K562 (cell line): Measurements from ENCODE around the gene CRYBG3. TPM values are rescaled to one million over a fixed set of nuclear protein-coding genes. Genes with fewer than 3 reads are reported as not detected.

Experiments used
- BRD4 ChIP-seq: fragments of 200-600 bp; sonication (generic); IDR thresholded peaks from 2 replicates; pipeline ENCODE4 v1.6.1; 2017; ENCODE audit warnings: inconsistent platforms
- BRF1 ChIP-seq: IDR thresholded peaks from 3 replicates; pipeline ENCODE4 v1.6.1; 2011; ENCODE audit warnings: borderline replicate concordance, mild to moderate bottlenecking; ENCODE audit not compliant: insufficient read length; ENCODE audit errors: extremely low read depth
- COPS2 ChIP-seq: fragments of 450-650 bp; conservative IDR thresholded peaks from 2 replicates; pipeline ENCODE4 v1.6.1; 2016; ENCODE audit warnings: mild to moderate bottlenecking, moderate library complexity
- DEAF1 ChIP-seq: fragments of 450-650 bp; formaldehyde crosslinking; IDR thresholded peaks from 2 replicates; pipeline ENCODE4 v1.4.0; 2020; ENCODE audit warnings: mild to moderate bottlenecking, moderate library complexity
- FOXJ2 ChIP-seq: fragments of 200-800 bp; sonication (Bioruptor generic); IDR thresholded peaks from 2 replicates; pipeline ENCODE4 v1.6.1; 2016; ENCODE audit warnings: missing genetic modification characterization, missing compliant biosample characterization
- GABPB1 ChIP-seq: sonication (generic); formaldehyde crosslinking; IDR thresholded peaks from 2 replicates; pipeline ENCODE4 v1.8.0; 2022; ENCODE audit warnings: mild to moderate bottlenecking, missing genetic modification reagents
- HCFC1 ChIP-seq: IDR thresholded peaks from 2 replicates; pipeline ENCODE4 v1.6.1; 2012; ENCODE audit warnings: low read depth, low read length, improper control_type of control experiment
- HDGF ChIP-seq: fragments of 450-650 bp; IDR thresholded peaks from 2 replicates; pipeline ENCODE4 v1.6.1; 2016
- NR2C1 ChIP-seq, 2 experiments: fragments of 450-650 bp; IDR thresholded peaks; 2 replicates each; pipeline ENCODE4 v1.6.1; 2017; ENCODE audit warnings: mild to moderate bottlenecking in 2 of 2, antibody characterized with exemption in 1 of 2, inconsistent platforms in 1 of 2, missing compliant biosample characterization in 1 of 2, missing genetic modification characterization in 1 of 2
- SAP30 ChIP-seq: fragments of 200-600 bp; sonication (generic); IDR thresholded peaks from 2 replicates; pipeline ENCODE4 v1.6.1; 2012; ENCODE audit warnings: borderline replicate concordance, low read depth, mild to moderate bottlenecking, moderate library complexity, low read length, control low read depth, inconsistent platforms; ENCODE audit not compliant: insufficient read depth, poor library complexity, severe bottlenecking
- STAG1 ChIP-seq: sonication (generic); formaldehyde crosslinking; IDR thresholded peaks from 2 replicates; pipeline ENCODE4 v1.5.0; 2020; ENCODE audit warnings: missing genetic modification reagents, borderline replicate concordance
- TSHZ1 ChIP-seq: fragments of 250-450 bp; sonication (Bioruptor Pico); IDR thresholded peaks from 2 replicates; pipeline ENCODE4 v1.4.0; 2020; ENCODE audit warnings: mild to moderate bottlenecking, moderate library complexity
- ZNF24 ChIP-seq: fragments of 450-650 bp; IDR thresholded peaks from 2 replicates; pipeline ENCODE4 v1.6.1; 2016
- polyA plus RNA-seq, 8 experiments: library from polyadenylated mRNA; depleted of rRNA in 4 of 8; stranded (reverse) in 5 of 8; unstranded in 3 of 8; fragments of >200 nt; fragmentation: Nextera tagmentation in 2 of 8; fragmentation: Illumina TruSeq in 1 of 8; extraction: Ambion mirVana in 2 of 8; extraction: Trizol in 1 of 8; gene quantifications; 2 replicates each; pipeline versions ENCODE4 v1.2.1 to v1.2.3, GENCODE V29; 2011 to 2014; ENCODE audit warnings: inconsistent platforms in 1 of 8, missing spikeins in 1 of 8
- total RNA-seq, 7 experiments: library from RNA; depleted of rRNA in 6 of 7; stranded (reverse); fragments of >200 nt in 6 of 7; fragmentation: Illumina TruSeq in 2 of 7; extraction: Trizol in 2 of 7; gene quantifications; 2 replicates each; pipeline versions ENCODE4 v1.2.1 to v1.2.3, GENCODE V29; 2011 to 2021; ENCODE audit warnings: low replicate concordance in 1 of 7
- TF ChIP-seq, protein P1 (sequence below), 2 experiments: fragments of 200-800 bp in 1 of 2; sonication (Bioruptor generic) in 1 of 2; sonication (generic) in 1 of 2; formaldehyde crosslinking in 1 of 2; IDR thresholded peaks in 1 of 2; conservative IDR thresholded peaks in 1 of 2; 2 replicates each; pipeline versions ENCODE4 v1.5.0 to v1.6.1; 2016 to 2020; ENCODE audit warnings: missing compliant biosample characterization in 1 of 2, missing genetic modification characterization in 1 of 2, missing genetic modification reagents in 1 of 2
- TF ChIP-seq, protein P2 (sequence below): sonication (generic); formaldehyde crosslinking; IDR thresholded peaks from 2 replicates; pipeline ENCODE4 v1.8.1; 2023; ENCODE audit warnings: missing genetic modification reagents, mild to moderate bottlenecking, borderline replicate concordance

Gene CRYBG3
- total and polyA plus RNA-seq, 9 of the 15 experiments (the other 6 are each of a cell fraction or from before 2014, with no cell fraction given), result 0.08 to 0.72 (median 0.18) TPM

- TF ChIP-seq, protein P1, sequence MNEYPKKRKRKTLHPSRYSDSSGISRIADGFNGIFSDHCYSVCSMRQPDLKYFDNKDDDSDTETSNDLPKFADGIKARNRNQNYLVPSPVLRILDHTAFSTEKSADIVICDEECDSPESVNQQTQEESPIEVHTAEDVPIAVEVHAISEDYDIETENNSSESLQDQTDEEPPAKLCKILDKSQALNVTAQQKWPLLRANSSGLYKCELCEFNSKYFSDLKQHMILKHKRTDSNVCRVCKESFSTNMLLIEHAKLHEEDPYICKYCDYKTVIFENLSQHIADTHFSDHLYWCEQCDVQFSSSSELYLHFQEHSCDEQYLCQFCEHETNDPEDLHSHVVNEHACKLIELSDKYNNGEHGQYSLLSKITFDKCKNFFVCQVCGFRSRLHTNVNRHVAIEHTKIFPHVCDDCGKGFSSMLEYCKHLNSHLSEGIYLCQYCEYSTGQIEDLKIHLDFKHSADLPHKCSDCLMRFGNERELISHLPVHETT (CRISPR knock-in tag; conservative IDR thresholded peaks at IDR 0.05 in 1 of 2, IDR thresholded peaks at IDR 0.05 in 1 of 2), result no peak
- no peak for TF ChIP-seq STAG1 (CRISPR knock-in tag)
- no peak for TF ChIP-seq COPS2
- TF ChIP-seq TSHZ1 (CRISPR knock-in tag), result no peak
- no peak for TF ChIP-seq SAP30
- no peak for TF ChIP-seq DEAF1 (CRISPR knock-in tag)
- TF ChIP-seq BRF1, result no peak
- no peak for TF ChIP-seq FOXJ2 (tag)
- TF ChIP-seq GABPB1, result no peak
- TF ChIP-seq HCFC1, result no peak
- TF ChIP-seq NR2C1 (IDR thresholded peaks at IDR 0.05), result no peak
- TF ChIP-seq NR2C1 (tag; IDR thresholded peaks at IDR 0.05), result peak; percentile 50; the same call in 1 of the 2 replicates
- TF ChIP-seq ZNF24, result no peak
- TF ChIP-seq BRD4, result no peak
- TF ChIP-seq, protein P2, sequence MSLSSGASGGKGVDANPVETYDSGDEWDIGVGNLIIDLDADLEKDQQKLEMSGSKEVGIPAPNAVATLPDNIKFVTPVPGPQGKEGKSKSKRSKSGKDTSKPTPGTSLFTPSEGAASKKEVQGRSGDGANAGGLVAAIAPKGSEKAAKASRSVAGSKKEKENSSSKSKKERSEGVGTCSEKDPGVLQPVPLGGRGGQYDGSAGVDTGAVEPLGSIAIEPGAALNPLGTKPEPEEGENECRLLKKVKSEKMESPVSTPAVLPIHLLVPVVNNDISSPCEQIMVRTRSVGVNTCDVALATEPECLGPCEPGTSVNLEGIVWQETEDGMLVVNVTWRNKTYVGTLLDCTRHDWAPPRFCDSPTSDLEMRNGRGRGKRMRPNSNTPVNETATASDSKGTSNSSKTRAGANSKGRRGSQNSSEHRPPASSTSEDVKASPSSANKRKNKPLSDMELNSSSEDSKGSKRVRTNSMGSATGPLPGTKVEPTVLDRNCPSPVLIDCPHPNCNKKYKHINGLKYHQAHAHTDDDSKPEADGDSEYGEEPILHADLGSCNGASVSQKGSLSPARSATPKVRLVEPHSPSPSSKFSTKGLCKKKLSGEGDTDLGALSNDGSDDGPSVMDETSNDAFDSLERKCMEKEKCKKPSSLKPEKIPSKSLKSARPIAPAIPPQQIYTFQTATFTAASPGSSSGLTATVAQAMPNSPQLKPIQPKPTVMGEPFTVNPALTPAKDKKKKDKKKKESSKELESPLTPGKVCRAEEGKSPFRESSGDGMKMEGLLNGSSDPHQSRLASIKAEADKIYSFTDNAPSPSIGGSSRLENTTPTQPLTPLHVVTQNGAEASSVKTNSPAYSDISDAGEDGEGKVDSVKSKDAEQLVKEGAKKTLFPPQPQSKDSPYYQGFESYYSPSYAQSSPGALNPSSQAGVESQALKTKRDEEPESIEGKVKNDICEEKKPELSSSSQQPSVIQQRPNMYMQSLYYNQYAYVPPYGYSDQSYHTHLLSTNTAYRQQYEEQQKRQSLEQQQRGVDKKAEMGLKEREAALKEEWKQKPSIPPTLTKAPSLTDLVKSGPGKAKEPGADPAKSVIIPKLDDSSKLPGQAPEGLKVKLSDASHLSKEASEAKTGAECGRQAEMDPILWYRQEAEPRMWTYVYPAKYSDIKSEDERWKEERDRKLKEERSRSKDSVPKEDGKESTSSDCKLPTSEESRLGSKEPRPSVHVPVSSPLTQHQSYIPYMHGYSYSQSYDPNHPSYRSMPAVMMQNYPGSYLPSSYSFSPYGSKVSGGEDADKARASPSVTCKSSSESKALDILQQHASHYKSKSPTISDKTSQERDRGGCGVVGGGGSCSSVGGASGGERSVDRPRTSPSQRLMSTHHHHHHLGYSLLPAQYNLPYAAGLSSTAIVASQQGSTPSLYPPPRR (CRISPR knock-in tag), result no peak
- TF ChIP-seq HDGF, result no peak
Measured at GRCh38 chr3:97910931-97911351, 89.1 kb downstream of the CRYBG3 start (continued).
